Neural cell (in vitro differentiated cells): Measurements from ENCODE around the gene SPATA2L.

Experiments
- CTCF ChIP-seq: fragments of 450-650 bp; IDR thresholded peaks from 2 replicates; pipeline ENCODE4 v1.5.1; 2014; ENCODE audit warnings: antibody characterized with exemption, mild to moderate bottlenecking, moderate library complexity; ENCODE audit not compliant: poor library complexity, severe bottlenecking
- EZH2 ChIP-seq: fragments of 200-600, 300-800 bp; shearing (Covaris generic), sonication (generic); IDR thresholded peaks from 2 replicates; pipeline ENCODE4 v1.6.1; 2014; ENCODE audit warnings: antibody characterized with exemption, low read length, borderline replicate concordance, mild to moderate bottlenecking; ENCODE audit not compliant: insufficient read depth, poor library complexity, severe bottlenecking
- POLR2AphosphoS5 ChIP-seq: IDR thresholded peaks from 2 replicates; pipeline ENCODE4 v1.6.1; 2012
- REST ChIP-seq: IDR thresholded peaks from 2 replicates; pipeline ENCODE4 v1.6.1; 2012; ENCODE audit warnings: borderline replicate concordance
- SMC3 ChIP-seq: fragments of 450-650 bp; conservative IDR thresholded peaks from 2 replicates; pipeline ENCODE4 v1.6.1; 2014; ENCODE audit warnings: antibody characterized with exemption, mild to moderate bottlenecking, moderate library complexity; ENCODE audit not compliant: poor library complexity
- TAF1 ChIP-seq: IDR thresholded peaks from 2 replicates; pipeline ENCODE4 v1.6.1; 2012; ENCODE audit warnings: low read depth

GRCh38 chr16:89746043-89746442 is 44.5 kb upstream of the SPATA2L start:
- TF ChIP-seq SMC3 (no peak), POLR2AphosphoS5 (no peak), CTCF (no peak), REST (no peak), TAF1 (no peak), EZH2 (no peak)
